ENCODE measurements around the gene WDHD1. TPM values are rescaled to one million over a fixed set of nuclear protein-coding genes. Genes with fewer than 3 reads are reported as not detected.
A peak's percentile ranks its signal among the peaks of the same experiment; 100 is the strongest.

Gene WDHD1
- total RNA-seq, 1 donor: 4.3 TPM

GRCh38 chr14:54894995-54895394 lies 131.9 kb downstream of the WDHD1 start:
- TF ChIP-seq CTCF (IDR thresholded peaks at IDR 0.05; ENCODE audit: extremely low read depth, low read depth, low read length): no peak
- DNase-seq (ENCODE audit: insufficient read length, low spot score, missing footprints): no peak
- no peak overlapping the region for H3K27ac ChIP-seq (ENCODE audit: low read depth, low read length)
- no peak overlapping the region for H3K4me2 ChIP-seq (ENCODE audit: insufficient read depth, low read length)
- no peaks in the 10 kb centered on the region for H3K9me3 ChIP-seq (ENCODE audit: low read depth, low read length)
- no peak overlapping the region for H3K4me3 ChIP-seq (ENCODE audit: insufficient read depth, low read length)
- no peaks in the 10 kb centered on the region for H3K27me3 ChIP-seq (ENCODE audit: insufficient read depth, low read length)
- H3K36me3 ChIP-seq (ENCODE audit: insufficient read depth, low read length): no peaks in the 10 kb centered on the region
- H3K4me1 ChIP-seq (ENCODE audit: insufficient read depth, low read length): peaks cover 11% of the 10 kb centered on the region
- no peaks in the 10 kb centered on the region for H3K79me2 ChIP-seq (ENCODE audit: insufficient read depth, low read length)
- H2AFZ ChIP-seq (ENCODE audit: low read length): no peak overlapping the region
- no peaks in the 10 kb centered on the region for H4K20me1 ChIP-seq (ENCODE audit: insufficient read depth, low read length)

- Histone ChIP-seq H3K9me3 (ENCODE audit: low read depth, low read length) (no peaks in the 10 kb centered on the region), H3K27ac (ENCODE audit: low read depth, low read length) (no peak overlapping the region), H3K4me2 (ENCODE audit: insufficient read depth, low read length) (no peak overlapping the region), H4K20me1 (ENCODE audit: insufficient read depth, low read length) (no peaks in the 10 kb centered on the region), H3K36me3 (ENCODE audit: insufficient read depth, low read length) (no peaks in the 10 kb centered on the region), H3K4me1 (ENCODE audit: insufficient read depth, low read length) (peaks cover 11% of the 10 kb centered on the region), H3K4me3 (ENCODE audit: insufficient read depth, low read length) (no peak overlapping the region), H2AFZ (ENCODE audit: low read length) (no peak overlapping the region), H3K27me3 (ENCODE audit: insufficient read depth, low read length) (no peaks in the 10 kb centered on the region), H3K79me2 (ENCODE audit: insufficient read depth, low read length) (no peaks in the 10 kb centered on the region)
- peak; percentile 65 for DNase-seq (ENCODE audit: insufficient read length, low spot score, missing footprints)
- TF ChIP-seq CTCF (IDR thresholded peaks at IDR 0.05; ENCODE audit: extremely low read depth, low read depth, low read length): peak; percentile 76
Observed at GRCh38 chr14:54893151-54893760, 133.6 kb downstream of the WDHD1 start.

GRCh38 chr14:54891471-54892245 lies 135.2 kb downstream of the WDHD1 start:
- TF ChIP-seq CTCF (IDR thresholded peaks at IDR 0.05; ENCODE audit: extremely low read depth, low read depth, low read length): no peak
- no peak for DNase-seq (ENCODE audit: insufficient read length, low spot score, missing footprints)
- Histone ChIP-seq H3K4me2 (ENCODE audit: insufficient read depth, low read length) (no peak overlapping the region), H3K36me3 (ENCODE audit: insufficient read depth, low read length) (no peaks in the 10 kb centered on the region), H3K9me3 (ENCODE audit: low read depth, low read length) (no peaks in the 10 kb centered on the region), H3K27me3 (ENCODE audit: insufficient read depth, low read length) (no peaks in the 10 kb centered on the region), H4K20me1 (ENCODE audit: insufficient read depth, low read length) (no peaks in the 10 kb centered on the region), H3K4me3 (ENCODE audit: insufficient read depth, low read length) (no peak overlapping the region), H3K27ac (ENCODE audit: low read depth, low read length) (no peak overlapping the region), H3K79me2 (ENCODE audit: insufficient read depth, low read length) (no peaks in the 10 kb centered on the region), H2AFZ (ENCODE audit: low read length) (no peak overlapping the region), H3K4me1 (ENCODE audit: insufficient read depth, low read length) (peaks cover 11% of the 10 kb centered on the region)

- Histone ChIP-seq H2AFZ (ENCODE audit: low read length) (no peak overlapping the region), H3K27ac (ENCODE audit: low read depth, low read length) (no peak overlapping the region), H3K9me3 (ENCODE audit: low read depth, low read length) (no peaks in the 10 kb centered on the region), H3K4me3 (ENCODE audit: insufficient read depth, low read length) (no peak overlapping the region), H3K4me1 (ENCODE audit: insufficient read depth, low read length) (peaks cover 6% of the 10 kb centered on the region), H3K79me2 (ENCODE audit: insufficient read depth, low read length) (no peaks in the 10 kb centered on the region), H3K36me3 (ENCODE audit: insufficient read depth, low read length) (no peaks in the 10 kb centered on the region), H3K4me2 (ENCODE audit: insufficient read depth, low read length) (no peak overlapping the region), H4K20me1 (ENCODE audit: insufficient read depth, low read length) (no peaks in the 10 kb centered on the region), H3K27me3 (ENCODE audit: insufficient read depth, low read length) (no peaks in the 10 kb centered on the region)
- TF ChIP-seq CTCF (IDR thresholded peaks at IDR 0.05; ENCODE audit: extremely low read depth, low read depth, low read length): no peak
- peak; percentile 35 for DNase-seq (ENCODE audit: insufficient read length, low spot score, missing footprints)
Observed at GRCh38 chr14:54890788-54891187, 136.1 kb downstream of the WDHD1 start.

All from osteoblast (primary cell).